Measurements from ENCODE around the gene IL11RA. TPM values are rescaled to one million over a fixed set of nuclear protein-coding genes. Genes with fewer than 3 reads are reported as not detected.
A peak's percentile ranks its signal among the peaks of the same experiment; 100 is the strongest.

Gene IL11RA
- polyA plus RNA-seq = 10 to 100 TPM; 10.3 to 40.0 (median 25.3) TPM
- long read RNA-seq, donor 1, partial matches to known transcripts = 14 of 20 reads
- long read RNA-seq, donor 1, other reads (novel, unspliced or antisense) = 0 of 20 reads
- long read RNA-seq, donor 2 = 0 reads
- long read RNA-seq, donor 3, partial matches to known transcripts = 6 of 9 reads
- long read RNA-seq, donor 3, other reads (novel, unspliced or antisense) = 0 of 9 reads
- long read RNA-seq, donor 4 = 0 reads
- long read RNA-seq, donor 5, partial matches to known transcripts = 0 of 2 reads
- long read RNA-seq, donor 5, other reads (novel, unspliced or antisense) = 0 of 2 reads
- long read RNA-seq, donor 6, partial matches to known transcripts = 0 of 1 reads
- long read RNA-seq, donor 6, other reads (novel, unspliced or antisense) = 0 of 1 reads
- long read RNA-seq, donor 7, transcript IL11RA-202 (13 exons, 1,700 nt) = major isoform, 15 of 42 reads
- long read RNA-seq, donor 7, partial matches to known transcripts = 23 of 42 reads
- long read RNA-seq, donor 7, other reads (novel, unspliced or antisense) = 0 of 42 reads
- long read RNA-seq, donor 8, partial matches to known transcripts = 0 of 5 reads
- long read RNA-seq, donor 8, other reads (novel, unspliced or antisense) = 0 of 5 reads
- long read RNA-seq, donor 9 = 0 reads
- long read RNA-seq, donor 10, transcript IL11RA-201 (13 exons, 1,728 nt) = major isoform, 6 of 56 reads
- long read RNA-seq, donor 10, partial matches to known transcripts = 46 of 56 reads
- long read RNA-seq, donor 10, other reads (novel, unspliced or antisense) = 0 of 56 reads

- Histone ChIP-seq H3K27ac (ENCODE audit: low read depth in 1 of 3, low read length in 2 of 3) (peak within 1 kb of the TSS; percentile 87 to 91 (median 90)), H3K27me3 (ENCODE audit: control insufficient read depth in 3 of 3, insufficient read depth in 3 of 3, low read length in 3 of 3) (no peaks in the 10 kb centered on the region), H3K9me3 (ENCODE audit: control insufficient read depth in 2 of 2, insufficient read depth in 1 of 2, low read depth in 1 of 2, low read length in 1 of 2) (no peaks in the 10 kb centered on the region), H3K4me1 (ENCODE audit: control insufficient read depth in 3 of 3, insufficient read depth in 2 of 3, low read depth in 1 of 3, low read length in 2 of 3) (peaks cover 0 to 66% (median 9%) of the 10 kb centered on the region in 3 donors), H3K4me3 (ENCODE audit: low read depth in 1 of 3, low read length in 3 of 3) (peak within 1 kb of the TSS in 2 of 3 donors; percentile 4 to 31), H3K36me3 (ENCODE audit: control insufficient read depth in 3 of 3, insufficient read depth in 2 of 3, low read depth in 1 of 3, low read length in 3 of 3) (peaks cover 0 to 36% (median 9%) of the 10 kb centered on the region in 3 donors)
- peak; percentile 94 to 97 for DNase-seq
- FAIRE-seq = no peak
- WGBS, 3 donors = 5 to 18% (median 9%) methylated on average over 21 to 24 of the region's 24 CpGs
These were observed at the start of gene IL11RA for GRCh38 chr9:34651876-34652601. TSS of gene IL11RA (plus strand) at chr9:34652185. CDS start at chr9:34655218, 3,033 bp downstream.

- H3K36me3 ChIP-seq (ENCODE audit: control insufficient read depth in 3 of 3, insufficient read depth in 2 of 3, low read depth in 1 of 3, low read length in 3 of 3) = no peaks in the 10 kb centered on the region
- 58 to 66% (median 60%) methylated on average over 4 of the region's 4 CpGs for WGBS, 3 donors
- H3K9me3 ChIP-seq (ENCODE audit: control insufficient read depth in 2 of 2, insufficient read depth in 1 of 2, low read depth in 1 of 2, low read length in 1 of 2) = no peaks in the 10 kb centered on the region
- H3K27ac ChIP-seq (ENCODE audit: low read depth in 1 of 3, low read length in 2 of 3) = no peak overlapping the region
- H3K27me3 ChIP-seq (ENCODE audit: control insufficient read depth in 3 of 3, insufficient read depth in 3 of 3, low read length in 3 of 3) = peaks cover 0 to 12% (median 0%) of the 10 kb centered on the region in 3 donors
- peaks cover 0 to 12% (median 0%) of the 10 kb centered on the region in 3 donors for H3K4me1 ChIP-seq (ENCODE audit: control insufficient read depth in 3 of 3, insufficient read depth in 2 of 3, low read depth in 1 of 3, low read length in 2 of 3)
- H3K4me3 ChIP-seq (ENCODE audit: low read depth in 1 of 3, low read length in 3 of 3) = no peak overlapping the region
- DNase-seq = peak; percentile 78 to 85
- no peak for FAIRE-seq
These were observed 48.3 kb upstream of the IL11RA start for GRCh38 chr9:34603610-34604231.

- Histone ChIP-seq H3K36me3 (ENCODE audit: control insufficient read depth in 3 of 3, insufficient read depth in 2 of 3, low read depth in 1 of 3, low read length in 3 of 3) (peaks cover 0 to 8% (median 0%) of the 10 kb centered on the region in 3 donors), H3K27me3 (ENCODE audit: control insufficient read depth in 3 of 3, insufficient read depth in 3 of 3, low read length in 3 of 3) (peaks cover 0 to 5% (median 0%) of the 10 kb centered on the region in 3 donors), H3K9me3 (ENCODE audit: control insufficient read depth in 2 of 2, insufficient read depth in 1 of 2, low read depth in 1 of 2, low read length in 1 of 2) (no peaks in the 10 kb centered on the region), H3K4me3 (ENCODE audit: low read depth in 1 of 3, low read length in 3 of 3) (no peak overlapping the region), H3K27ac (ENCODE audit: low read depth in 1 of 3, low read length in 2 of 3) (no peak overlapping the region), H3K4me1 (ENCODE audit: control insufficient read depth in 3 of 3, insufficient read depth in 2 of 3, low read depth in 1 of 3, low read length in 2 of 3) (peaks cover 0 to 23% (median 5%) of the 10 kb centered on the region in 3 donors)
- DNase-seq (no peak), FAIRE-seq (no peak)
These were observed 45.8 kb upstream of the IL11RA start for GRCh38 chr9:34606190-34606589.

GRCh38 chr9:34606905-34607304, 45.1 kb upstream of the IL11RA start:
- Histone ChIP-seq H3K4me1 (ENCODE audit: control insufficient read depth in 3 of 3, insufficient read depth in 2 of 3, low read depth in 1 of 3, low read length in 2 of 3) (peaks cover 0 to 25% (median 6%) of the 10 kb centered on the region in 3 donors), H3K9me3 (ENCODE audit: control insufficient read depth in 2 of 2, insufficient read depth in 1 of 2, low read depth in 1 of 2, low read length in 1 of 2) (no peaks in the 10 kb centered on the region), H3K27ac (ENCODE audit: low read depth in 1 of 3, low read length in 2 of 3) (peak overlapping the region in 1 of 3 donors; percentile 73), H3K27me3 (ENCODE audit: control insufficient read depth in 3 of 3, insufficient read depth in 3 of 3, low read length in 3 of 3) (no peaks in the 10 kb centered on the region), H3K36me3 (ENCODE audit: control insufficient read depth in 3 of 3, insufficient read depth in 2 of 3, low read depth in 1 of 3, low read length in 3 of 3) (peaks cover 0 to 8% (median 0%) of the 10 kb centered on the region in 3 donors), H3K4me3 (ENCODE audit: low read depth in 1 of 3, low read length in 3 of 3) (no peak overlapping the region)
- FAIRE-seq = no peak
- 31 to 71% (median 57%) methylated on average over 3 of the region's 3 CpGs for WGBS, 3 donors
- DNase-seq = peak; percentile 84 to 88

- Histone ChIP-seq H3K27me3 (ENCODE audit: control insufficient read depth in 3 of 3, insufficient read depth in 3 of 3, low read length in 3 of 3) (no peaks in the 10 kb centered on the region), H3K9me3 (ENCODE audit: control insufficient read depth in 2 of 2, insufficient read depth in 1 of 2, low read depth in 1 of 2, low read length in 1 of 2) (no peaks in the 10 kb centered on the region), H3K4me1 (ENCODE audit: control insufficient read depth in 3 of 3, insufficient read depth in 2 of 3, low read depth in 1 of 3, low read length in 2 of 3) (peaks cover 0 to 26% (median 6%) of the 10 kb centered on the region in 3 donors), H3K4me3 (ENCODE audit: low read depth in 1 of 3, low read length in 3 of 3) (no peak overlapping the region), H3K36me3 (ENCODE audit: control insufficient read depth in 3 of 3, insufficient read depth in 2 of 3, low read depth in 1 of 3, low read length in 3 of 3) (peaks cover 0 to 8% (median 0%) of the 10 kb centered on the region in 3 donors), H3K27ac (ENCODE audit: low read depth in 1 of 3, low read length in 2 of 3) (peak overlapping the region in 1 of 3 donors; percentile 73)
- FAIRE-seq (no peak), DNase-seq (no peak)
- 19 to 55% (median 48%) methylated on average over 2 of the region's 2 CpGs for WGBS, 3 donors
These were observed 44.7 kb upstream of the IL11RA start for GRCh38 chr9:34607331-34607730.

- DNase-seq (no peak), FAIRE-seq (no peak)
- peaks cover 0 to 27% (median 2%) of the 10 kb centered on the region in 3 donors for H3K36me3 ChIP-seq (ENCODE audit: control insufficient read depth in 3 of 3, insufficient read depth in 2 of 3, low read depth in 1 of 3, low read length in 3 of 3)
- peaks cover 0 to 34% (median 6%) of the 10 kb centered on the region in 3 donors for H3K4me1 ChIP-seq (ENCODE audit: control insufficient read depth in 3 of 3, insufficient read depth in 2 of 3, low read depth in 1 of 3, low read length in 2 of 3)
- 96 to 97% (median 97%) methylated on average over 20 of the region's 20 CpGs for WGBS, 3 donors
- no peak overlapping the region for H3K27ac ChIP-seq (ENCODE audit: low read depth in 1 of 3, low read length in 2 of 3)
- H3K4me3 ChIP-seq (ENCODE audit: low read depth in 1 of 3, low read length in 3 of 3) = peak overlapping the region in 2 of 3 donors; percentile 75 to 86
- no peaks in the 10 kb centered on the region for H3K9me3 ChIP-seq (ENCODE audit: control insufficient read depth in 2 of 2, insufficient read depth in 1 of 2, low read depth in 1 of 2, low read length in 1 of 2)
- H3K27me3 ChIP-seq (ENCODE audit: control insufficient read depth in 3 of 3, insufficient read depth in 3 of 3, low read length in 3 of 3) = no peaks in the 10 kb centered on the region
These were observed 41.4 kb upstream of the IL11RA start for GRCh38 chr9:34610434-34611206.

- DNase-seq (peak in 1 of 2 donors; percentile 25), FAIRE-seq (no peak)
- 33 to 55% (median 39%) methylated on average over 10 of the region's 10 CpGs for WGBS, 3 donors
These were observed 40.7 kb upstream of the IL11RA start for GRCh38 chr9:34611251-34611810.

More at GRCh38 chr9:34611251-34611810, 40.7 kb upstream of the IL11RA start:
- H3K9me3 ChIP-seq (ENCODE audit: control insufficient read depth in 2 of 2, insufficient read depth in 1 of 2, low read depth in 1 of 2, low read length in 1 of 2) = no peaks in the 10 kb centered on the region
- H3K36me3 ChIP-seq (ENCODE audit: control insufficient read depth in 3 of 3, insufficient read depth in 2 of 3, low read depth in 1 of 3, low read length in 3 of 3) = peaks cover 2 to 33% (median 2%) of the 10 kb centered on the region in 3 donors
- H3K4me1 ChIP-seq (ENCODE audit: control insufficient read depth in 3 of 3, insufficient read depth in 2 of 3, low read depth in 1 of 3, low read length in 2 of 3) = peaks cover 0 to 34% (median 6%) of the 10 kb centered on the region in 3 donors
- peak overlapping the region; percentile 72 to 86 (median 75) for H3K4me3 ChIP-seq (ENCODE audit: low read depth in 1 of 3, low read length in 3 of 3)
- H3K27ac ChIP-seq (ENCODE audit: low read depth in 1 of 3, low read length in 2 of 3) = peak overlapping the region; percentile 51 to 94 (median 60)
- H3K27me3 ChIP-seq (ENCODE audit: control insufficient read depth in 3 of 3, insufficient read depth in 3 of 3, low read length in 3 of 3) = no peaks in the 10 kb centered on the region

Data from small intestine (tissue), 16 donors.